GM12801 (cell line): ENCODE measurements around the gene TIMM21.

Source experiments
- CTCF ChIP-seq: IDR thresholded peaks from one replicate; pipeline ENCODE4 v1.5.1; 2011; ENCODE audit warnings: control low read depth; ENCODE audit not compliant: insufficient read length; ENCODE audit errors: extremely low read depth

Gene TIMM21

GRCh38 chr18:74116633-74117554 is 31.4 kb upstream of the TIMM21 start:
- TF ChIP-seq CTCF = no peak

- TF ChIP-seq CTCF = no peak
Observed at GRCh38 chr18:74123200-74123599, 25.1 kb upstream of the TIMM21 start.

- TF ChIP-seq CTCF = no peak
Observed at GRCh38 chr18:74124642-74125041, 23.7 kb upstream of the TIMM21 start.

GRCh38 chr18:74126684-74127655 is 21.4 kb upstream of the TIMM21 start:
- no peak for TF ChIP-seq CTCF

- no peak for TF ChIP-seq CTCF
Observed at GRCh38 chr18:74128159-74128558, 20.2 kb upstream of the TIMM21 start.

GRCh38 chr18:74131124-74131523 is 17.2 kb upstream of the TIMM21 start:
- no peak for TF ChIP-seq CTCF

- TF ChIP-seq CTCF = no peak
Observed at GRCh38 chr18:74132201-74132600, 16.1 kb upstream of the TIMM21 start.
